Activated B cell treated with CpG ODN at 0.5 μM for 24 hours (primary cell): ENCODE measurements around the gene KCNC1. TPM values are rescaled to one million over a fixed set of nuclear protein-coding genes. Genes with fewer than 3 reads are reported as not detected.

Experiments
- ATAC-seq: fragments of 200-7000 bp; cut with Tn5 transposase; one replicate; pipeline ENCODE4 v1.10.0; 2021; ENCODE audit warnings: low read depth, mild to moderate bottlenecking, moderate library complexity
- CTCF ChIA-PET: fragments of 350-600 bp; sonication (Branson Sonifier 250); formaldehyde crosslinking; loops from one replicate; lab custom pipeline; 2021; ENCODE audit warnings: antibody characterized with exemption; lab: Charles Lee
- POLR2A ChIA-PET: fragments of 350-600 bp; sonication (Branson Sonifier 250); formaldehyde crosslinking; loops from one replicate; lab custom pipeline; 2021; ENCODE audit warnings: antibody characterized with exemption; lab: Charles Lee
- DNase-seq: peaks from one replicate; pipeline ENCODE4 v3.0.0; 2022
- H3K27ac Mint-ChIP-seq: one replicate; pipeline ENCODE4 v1.8.0; 2020; ENCODE audit warnings: mixed read lengths
- H3K27me3 Mint-ChIP-seq: one replicate; pipeline ENCODE4 v1.8.0; 2021; ENCODE audit warnings: mixed read lengths
- H3K36me3 Mint-ChIP-seq: one replicate; pipeline ENCODE4 v1.8.0; 2021; ENCODE audit warnings: low read depth, mixed read lengths
- H3K4me1 Mint-ChIP-seq: one replicate; pipeline ENCODE4 v1.8.0; 2021; ENCODE audit warnings: mixed read lengths
- H3K4me3 Mint-ChIP-seq: one replicate; pipeline ENCODE4 v1.8.0; 2020; ENCODE audit warnings: mild to moderate bottlenecking, mixed read lengths
- H3K9me3 Mint-ChIP-seq: one replicate; pipeline ENCODE4 v1.8.0; 2020; ENCODE audit warnings: mixed read lengths
- CTCF ChIP-seq: fragments of 200-600 bp; IDR thresholded peaks from one replicate; pipeline ENCODE4 v1.8.0; 2022; ENCODE audit warnings: antibody characterized with exemption, mild to moderate bottlenecking
- intact Hi-C: fragments of 100-400 bp; cut with micrococcal nuclease; formaldehyde crosslinking; loops from one replicate; pipeline ENCODE4 v1.15.1; 2024
- total RNA-seq: library from RNA; stranded (reverse); gene quantifications from 2 replicates; pipeline ENCODE4 v1.2.3, GENCODE V29; 2022

The KCNC1 gene
- total RNA-seq, 1 donor from 2014 or later: not detected

DNA sequence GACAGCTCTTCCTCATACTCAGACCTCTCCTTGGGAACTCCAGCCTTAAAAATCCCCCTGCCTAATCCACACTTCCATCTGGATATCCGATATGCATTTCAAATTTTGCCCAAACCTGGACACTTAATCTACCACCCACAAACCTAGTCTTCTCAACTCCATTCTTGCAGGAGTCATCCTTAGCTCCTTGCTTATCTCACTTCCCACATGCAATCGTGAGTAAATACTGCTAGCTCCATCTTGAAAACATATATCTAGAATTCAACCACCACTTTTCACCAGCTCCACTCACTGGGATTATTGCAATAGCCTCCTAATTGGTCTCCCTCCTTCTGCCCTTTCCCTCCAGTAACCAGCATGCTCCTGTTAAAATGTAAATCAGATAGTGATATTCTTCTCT, 17.8 kb upstream of the KCNC1 start:
- CTCF ChIA-PET: no interaction called here
- Mint-ChIP-seq H3K27ac (no peak overlapping the region), H3K4me3 (no peak overlapping the region), H3K36me3 (no peaks in the 10 kb centered on the region), H3K27me3 (peaks cover 16% of the 10 kb centered on the region), H3K4me1 (no peaks in the 10 kb centered on the region), H3K9me3 (no peaks in the 10 kb centered on the region)
- TF ChIP-seq CTCF: no peak
- no peak for ATAC-seq
- POLR2A ChIA-PET: no interaction called here
- intact Hi-C loops: no loop called here
- no peak for DNase-seq

DNA sequence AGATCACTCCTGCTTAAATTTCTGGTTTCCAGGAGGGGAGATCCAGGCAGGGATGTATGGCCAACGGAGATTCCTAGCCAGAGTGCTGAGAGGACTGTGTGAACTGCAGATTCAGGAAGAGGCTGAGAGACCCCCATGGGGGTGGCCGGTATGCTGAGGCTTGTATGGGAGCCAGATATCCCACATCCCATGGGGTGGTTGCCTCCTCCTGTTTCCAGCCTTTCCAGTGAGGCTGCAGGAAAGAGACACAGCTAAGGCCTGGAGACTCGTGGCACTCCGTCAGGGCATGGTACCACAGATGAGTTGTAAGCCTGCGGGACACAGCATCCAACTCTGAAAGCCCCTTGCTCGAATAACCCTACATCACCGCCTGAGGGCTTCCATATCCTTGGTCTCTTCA, 16.6 kb upstream of the KCNC1 start:
- ChIA-PET CTCF (no interaction called here), POLR2A (no interaction called here)
- H3K27me3 Mint-ChIP-seq: peaks cover 25% of the 10 kb centered on the region
- intact Hi-C loops: no loop called here
- no peak overlapping the region for H3K4me3 Mint-ChIP-seq
- no peak for ATAC-seq
- no peaks in the 10 kb centered on the region for H3K36me3 Mint-ChIP-seq
- H3K9me3 Mint-ChIP-seq: no peaks in the 10 kb centered on the region
- TF ChIP-seq CTCF: no peak
- no peak overlapping the region for H3K27ac Mint-ChIP-seq
- DNase-seq: no peak
- H3K4me1 Mint-ChIP-seq: no peaks in the 10 kb centered on the region

DNA sequence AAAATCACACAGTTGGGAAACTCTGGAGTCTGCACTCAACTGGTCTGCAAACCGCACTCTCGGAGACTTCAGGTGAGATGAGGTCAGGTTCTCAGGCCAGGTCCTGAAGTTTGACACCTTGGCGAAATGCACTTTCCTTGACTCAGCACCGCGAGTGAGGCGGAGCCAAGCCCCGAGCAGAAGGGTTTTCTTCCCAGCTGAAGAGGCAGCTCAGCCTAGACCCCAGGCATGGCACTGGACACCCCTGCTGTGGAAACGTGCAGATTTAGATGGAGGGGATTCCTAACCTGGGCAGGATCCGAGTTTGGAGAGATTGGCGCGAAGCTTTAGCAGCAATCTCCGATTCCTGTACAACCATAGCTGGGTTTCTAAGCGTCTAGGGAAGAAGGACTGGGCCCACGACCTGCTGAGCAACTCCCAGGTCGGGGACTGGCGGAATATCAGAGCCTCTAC, 16.0 kb upstream of the KCNC1 start:
- ATAC-seq (no peak), DNase-seq (no peak)
- Mint-ChIP-seq H3K4me1 (no peaks in the 10 kb centered on the region), H3K9me3 (no peaks in the 10 kb centered on the region), H3K27ac (no peak overlapping the region), H3K4me3 (no peak overlapping the region), H3K36me3 (no peaks in the 10 kb centered on the region), H3K27me3 (peaks cover 29% of the 10 kb centered on the region)
- no peak for TF ChIP-seq CTCF
- intact Hi-C loops: no loop called here
- ChIA-PET POLR2A (no interaction called here), CTCF (no interaction called here)

GRCh38 chr11:17719028-17719937, 15.3 kb upstream of the KCNC1 start, which contains the start of gene MYOD1:
MYOD1 (plus strand) TSS chr11:17719571; CDS start chr11:17719783, 212 bp downstream.
- no peak for TF ChIP-seq CTCF
- ChIA-PET POLR2A (no interaction called here), CTCF (no interaction called here)
- H3K36me3 Mint-ChIP-seq: no peaks in the 10 kb centered on the region
- peaks cover 31% of the 10 kb centered on the region for H3K27me3 Mint-ChIP-seq
- ATAC-seq (no peak), DNase-seq (no peak)
- H3K9me3 Mint-ChIP-seq: no peaks in the 10 kb centered on the region
- intact Hi-C loops: no loop called here
- H3K4me1 Mint-ChIP-seq: no peaks in the 10 kb centered on the region
- H3K27ac Mint-ChIP-seq: no peak within 1 kb of the TSS
- no peak within 1 kb of the TSS for H3K4me3 Mint-ChIP-seq

DNA sequence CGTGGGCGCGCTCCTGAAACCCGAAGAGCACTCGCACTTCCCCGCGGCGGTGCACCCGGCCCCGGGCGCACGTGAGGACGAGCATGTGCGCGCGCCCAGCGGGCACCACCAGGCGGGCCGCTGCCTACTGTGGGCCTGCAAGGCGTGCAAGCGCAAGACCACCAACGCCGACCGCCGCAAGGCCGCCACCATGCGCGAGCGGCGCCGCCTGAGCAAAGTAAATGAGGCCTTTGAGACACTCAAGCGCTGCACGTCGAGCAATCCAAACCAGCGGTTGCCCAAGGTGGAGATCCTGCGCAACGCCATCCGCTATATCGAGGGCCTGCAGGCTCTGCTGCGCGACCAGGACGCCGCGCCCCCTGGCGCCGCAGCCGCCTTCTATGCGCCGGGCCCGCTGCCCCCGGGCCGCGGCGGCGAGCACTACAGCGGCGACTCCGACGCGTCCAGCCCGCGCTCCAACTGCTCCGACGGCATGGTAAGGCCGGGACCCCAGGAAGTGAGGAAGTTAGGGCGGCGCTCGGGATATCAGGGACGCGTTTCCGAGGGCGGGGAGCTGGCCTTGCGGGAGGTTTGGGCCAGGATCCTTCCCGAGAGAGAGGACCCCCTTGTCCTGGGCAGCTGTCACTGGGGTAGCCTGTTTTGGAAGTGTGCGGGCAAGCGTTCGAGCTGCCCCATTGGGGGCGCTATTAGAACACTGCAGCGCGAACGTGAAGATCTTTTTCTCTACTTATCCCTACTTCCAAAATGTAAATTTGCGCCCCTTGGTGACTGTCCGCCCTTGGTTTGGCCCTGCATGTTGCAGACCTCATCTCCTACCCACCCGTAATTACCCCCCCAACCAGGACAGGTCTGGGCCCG, 14.4 kb upstream of the KCNC1 start:
- Mint-ChIP-seq H3K9me3 (no peaks in the 10 kb centered on the region), H3K27me3 (peaks cover 33% of the 10 kb centered on the region), H3K36me3 (no peaks in the 10 kb centered on the region), H3K4me1 (no peaks in the 10 kb centered on the region), H3K27ac (no peak overlapping the region), H3K4me3 (no peak overlapping the region)
- intact Hi-C loops: no loop called here
- DNase-seq: no peak
- ChIA-PET POLR2A (no interaction called here), CTCF (interaction anchor here (1.4 kb wide), 1 partner anchor 11 kb away, joined by 4 read pairs; no protein-coding TSS in a partner anchor)
- no peak for TF ChIP-seq CTCF
- ATAC-seq: no peak
